H1 (cell line): ENCODE data around the gene RCL1.

Experiments used
- CBX5 ChIP-seq: fragments of 300-800, 300-1000 bp; sonication (generic); IDR thresholded peaks from 2 replicates; pipeline ENCODE4 v1.7.1; 2016; ENCODE audit warnings: antibody characterized with exemption, low read length, low read depth
- CTCF ChIP-seq, 3 experiments: IDR thresholded peaks; 1 replicate in 2 of 3; 2 replicates in 1 of 3; pipeline versions ENCODE4 v1.5.1 to v1.6.1; 2011; ENCODE audit warnings: low read length in 3 of 3, mild to moderate bottlenecking in 3 of 3, inconsistent platforms in 2 of 3, low read depth in 1 of 3, moderate library complexity in 1 of 3; ENCODE audit not compliant: insufficient read depth in 1 of 3; ENCODE audit errors: control extremely low read depth in 1 of 3
- EP300 ChIP-seq, 2 experiments: IDR thresholded peaks; 1 replicate in 1 of 2; 2 replicates in 1 of 2; pipeline ENCODE4 v1.6.1; 2011 to 2012; ENCODE audit warnings: low read depth in 2 of 2, low read length in 2 of 2, mild to moderate bottlenecking in 2 of 2, borderline replicate concordance in 1 of 2, inconsistent platforms in 1 of 2, moderate library complexity in 1 of 2
- EZH2 ChIP-seq: fragments of 200-600 bp; sonication (generic); IDR thresholded peaks from 2 replicates; pipeline ENCODE4 v1.7.1; 2012; ENCODE audit warnings: low read depth, mild to moderate bottlenecking, moderate library complexity, low read length, inconsistent platforms; ENCODE audit not compliant: severe bottlenecking
- HDAC2 ChIP-seq, 2 experiments: fragments of 300-600 bp in 1 of 2; sonication (generic) in 1 of 2; IDR thresholded peaks; 2 replicates each; pipeline ENCODE4 v1.6.1; 2011 to 2012; ENCODE audit warnings: low read depth in 2 of 2, low read length in 2 of 2, mild to moderate bottlenecking in 2 of 2, moderate library complexity in 2 of 2, borderline replicate concordance in 1 of 2, inconsistent platforms in 1 of 2
- POLR2A ChIP-seq, 2 experiments: IDR thresholded peaks; 1 replicate in 1 of 2; 2 replicates in 1 of 2; pipeline ENCODE4 v1.6.1; 2011; ENCODE audit warnings: low read depth in 2 of 2, low read length in 2 of 2, mild to moderate bottlenecking in 2 of 2; ENCODE audit errors: control extremely low read depth in 1 of 2
- POLR2AphosphoS5 ChIP-seq: IDR thresholded peaks from 2 replicates; pipeline ENCODE4 v1.6.1; 2011; ENCODE audit warnings: low read depth, low read length
- RNF2 ChIP-seq: fragments of 200-900, 300-1000 bp; sonication (generic); IDR thresholded peaks from 2 replicates; pipeline ENCODE4 v1.7.1; 2016; ENCODE audit warnings: borderline replicate concordance, low read depth, mild to moderate bottlenecking, antibody characterized with exemption, low read length; ENCODE audit not compliant: poor library complexity, severe bottlenecking; ENCODE audit errors: missing control alignments
- SIN3A ChIP-seq, 2 experiments: IDR thresholded peaks in 1 of 2; conservative IDR thresholded peaks in 1 of 2; 2 replicates each; pipeline ENCODE4 v1.6.1; 2011 to 2012; ENCODE audit warnings: low read length in 2 of 2, improper control_type of control experiment in 1 of 2, low read depth in 1 of 2, mild to moderate bottlenecking in 1 of 2
- TAF1 ChIP-seq: IDR thresholded peaks from 2 replicates; pipeline ENCODE4 v1.6.1; 2011; ENCODE audit warnings: mild to moderate bottlenecking, low read depth, low read length
- ZNF274 ChIP-seq: IDR thresholded peaks from 2 replicates; pipeline ENCODE4 v1.7.0; 2012; ENCODE audit warnings: low read length, borderline replicate concordance; ENCODE audit errors: extremely low read depth

DNA sequence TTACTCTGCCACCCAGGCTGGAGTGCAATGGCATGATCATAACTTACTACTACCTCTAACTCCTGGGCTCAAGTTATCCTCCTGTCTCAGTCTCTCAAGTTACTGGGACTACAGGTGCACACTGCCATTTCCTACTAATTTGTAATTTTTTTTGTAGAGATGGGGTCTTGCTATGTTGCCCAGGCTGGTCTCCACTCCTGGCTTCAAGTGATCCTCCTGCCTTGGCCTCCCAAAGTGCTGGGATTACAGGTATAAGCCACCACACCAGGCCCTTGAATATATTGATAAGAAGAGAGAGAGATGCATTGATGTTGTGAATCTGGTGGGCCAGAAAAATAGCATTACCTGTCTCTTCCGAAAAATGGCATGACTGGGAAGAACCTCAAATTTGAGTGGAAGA, 21.0 kb upstream of the RCL1 start:
- TF ChIP-seq CTCF (IDR thresholded peaks at IDR 0.05; ENCODE audit: control extremely low read depth in 1 of 3, insufficient read depth in 1 of 3, low read depth in 1 of 3, low read length in 3 of 3) (no peak), POLR2A (IDR thresholded peaks at IDR 0.05; ENCODE audit: control extremely low read depth in 1 of 2, low read depth in 2 of 2, low read length in 2 of 2) (no peak), HDAC2 (IDR thresholded peaks at IDR 0.05; ENCODE audit: borderline replicate concordance in 1 of 2, low read depth in 2 of 2, low read length in 2 of 2) (no peak), EZH2 (no peak), POLR2AphosphoS5 (no peak), TAF1 (no peak), RNF2 (no peak), CBX5 (no peak), EP300 (IDR thresholded peaks at IDR 0.05; ENCODE audit: borderline replicate concordance in 1 of 2, low read depth in 2 of 2, low read length in 2 of 2) (no peak), SIN3A (conservative IDR thresholded peaks at IDR 0.05 in 1 of 2, IDR thresholded peaks at IDR 0.05 in 1 of 2; ENCODE audit: low read depth in 1 of 2, low read length in 2 of 2) (no peak), ZNF274 (no peak)
